Measurements from ENCODE around the gene RPTOR. TPM values are rescaled to one million over a fixed set of nuclear protein-coding genes. Genes with fewer than 3 reads are reported as not detected.

RPTOR gene
- polyA plus RNA-seq, 12 donors = 16.0 to 34.1 (median 21.6) TPM; not detected in 1

DNA sequence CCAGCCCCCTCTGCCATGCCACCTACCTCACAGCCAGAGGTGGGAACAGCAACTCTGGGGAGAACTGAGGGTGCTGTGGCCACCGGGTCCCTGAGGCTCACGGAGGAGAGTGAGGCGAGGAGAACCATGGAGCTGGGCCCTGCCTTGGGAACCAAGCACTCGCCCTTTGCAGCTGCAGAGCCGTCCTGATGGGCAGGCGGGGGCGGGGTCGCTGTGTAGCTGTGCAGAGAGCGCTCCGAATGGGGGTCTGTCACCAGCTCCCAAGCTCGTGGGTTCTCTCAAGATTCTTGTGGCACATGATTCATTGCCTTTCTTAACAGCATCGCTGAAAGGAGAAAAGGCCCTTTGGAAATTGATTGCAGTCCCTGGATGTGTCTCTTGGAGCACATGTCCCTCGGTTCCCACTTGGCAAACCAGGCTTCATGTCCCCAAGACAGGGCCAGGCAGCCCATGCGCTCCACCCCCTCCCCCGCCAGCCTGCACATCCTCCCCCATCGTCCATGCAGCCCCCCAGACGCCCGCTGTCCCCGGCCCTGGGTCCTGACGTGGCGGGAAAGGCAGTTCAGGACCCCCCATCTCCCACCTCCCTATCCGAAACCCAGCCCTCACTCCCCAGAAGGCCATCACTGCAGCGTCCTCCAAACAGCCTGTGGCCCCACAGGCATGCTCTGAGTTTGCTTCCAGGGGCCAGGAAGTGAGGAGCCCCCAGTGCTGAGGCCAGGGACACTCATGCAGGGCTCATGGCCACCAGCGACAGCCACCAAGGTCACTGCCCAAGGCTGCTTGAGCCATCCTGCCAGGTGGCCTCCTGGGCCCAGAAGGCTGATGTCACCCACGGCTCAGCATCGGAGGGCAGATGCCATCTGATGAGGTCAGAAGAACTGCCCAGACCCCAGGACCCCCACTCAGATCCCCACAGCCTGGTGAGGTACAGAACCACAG, 426.4 kb downstream of the RPTOR start:
- no peak for DNase-seq

DNA sequence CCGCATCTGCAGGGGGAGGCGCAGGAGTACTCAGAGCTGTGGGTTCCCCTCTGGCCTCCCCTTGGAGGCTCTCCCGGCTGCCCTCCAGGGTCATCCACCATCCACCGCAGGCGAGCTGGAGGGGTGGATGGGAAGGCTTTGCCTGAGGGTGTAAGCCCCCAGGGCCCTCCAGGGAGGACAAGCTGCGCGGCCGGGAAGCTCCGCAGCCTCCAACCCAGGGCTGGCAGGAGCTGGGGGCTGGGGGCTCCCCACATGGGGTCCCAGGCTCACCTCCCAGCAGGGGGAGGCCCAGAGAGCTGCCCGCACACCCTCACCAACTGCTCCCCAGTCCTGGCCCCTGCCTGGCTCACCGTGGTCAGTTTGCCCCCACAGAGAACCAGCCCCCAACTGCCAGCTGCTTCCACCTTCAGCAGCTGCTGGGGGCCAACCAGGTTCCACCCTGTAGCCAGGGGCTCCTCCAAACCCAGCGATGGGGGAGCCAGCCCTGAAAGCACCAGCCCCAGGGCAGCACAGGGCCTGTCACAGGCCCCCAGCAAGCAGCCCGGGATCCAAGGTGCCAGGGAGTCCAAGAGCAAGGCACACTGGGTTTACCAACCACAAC, 427.2 kb downstream of the RPTOR start:
- no peak for DNase-seq

GRCh38 chr17:80976701-80977100, 432.1 kb downstream of the RPTOR start:
- no peak for DNase-seq

DNA sequence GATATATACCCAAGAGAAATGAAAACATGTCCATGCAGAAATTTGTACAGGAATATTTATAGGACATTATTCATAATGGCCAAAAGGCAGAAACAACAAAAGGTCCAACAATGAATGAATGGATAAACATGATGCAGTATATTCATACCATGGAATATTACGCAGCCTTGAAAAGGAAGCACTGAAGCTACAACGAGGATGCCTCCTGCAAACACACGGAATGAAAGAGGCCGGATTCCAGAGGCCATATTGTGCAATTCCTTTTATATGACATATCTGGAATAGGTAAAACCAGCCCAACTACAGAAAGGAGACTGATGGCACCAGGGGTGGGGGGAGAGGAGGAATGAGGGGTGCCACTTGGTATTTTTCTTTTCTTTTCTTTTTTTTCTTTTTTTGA, 432.5 kb downstream of the RPTOR start:
- DNase-seq = no peak

DNA sequence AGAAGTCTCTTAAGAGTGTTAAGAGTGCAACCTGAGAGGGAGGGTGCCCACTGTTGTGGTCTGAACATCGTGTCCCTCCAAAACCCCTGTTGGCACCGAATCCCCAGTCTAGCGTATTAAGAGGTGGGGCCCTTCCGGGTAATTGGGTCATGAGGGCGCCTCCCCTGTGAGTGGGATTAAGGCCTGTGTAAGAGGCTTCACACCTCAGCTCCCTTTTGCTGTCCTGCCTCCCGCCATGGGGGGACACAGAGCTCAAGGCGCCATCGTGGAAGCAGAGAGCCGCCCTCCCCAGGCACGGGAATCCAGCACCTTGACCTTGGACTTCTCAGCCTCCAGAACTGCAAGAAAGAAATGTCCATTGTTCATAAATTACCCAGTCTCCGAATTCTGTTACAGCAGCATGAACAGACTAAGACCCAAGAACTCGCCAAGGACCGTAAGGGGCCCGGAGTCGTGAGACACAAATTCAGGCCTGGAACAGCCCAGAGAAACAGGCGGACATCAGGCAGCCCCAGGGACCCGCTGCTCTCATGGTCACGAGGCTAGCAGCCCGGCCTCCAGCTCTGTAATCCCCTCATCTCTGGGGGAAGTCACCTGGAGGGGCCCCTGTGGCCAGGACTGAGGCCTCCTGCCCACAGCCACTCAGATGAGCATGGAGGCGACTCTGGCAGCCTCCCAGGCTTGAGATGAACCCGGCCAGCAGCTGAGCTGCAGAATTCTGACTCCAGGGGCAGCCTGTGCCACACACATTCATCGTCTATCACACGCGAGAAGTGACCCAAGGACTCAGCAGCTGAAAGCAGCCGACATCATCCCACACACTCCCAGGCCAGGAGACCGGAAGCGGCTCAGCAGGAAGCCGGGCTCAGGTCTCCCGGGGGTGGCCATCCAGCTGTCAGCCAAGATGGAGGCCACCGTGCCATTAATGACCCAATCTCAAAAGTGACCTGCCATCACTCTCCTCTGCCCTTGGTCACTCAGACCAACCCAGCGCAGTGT, 434.2 kb downstream of the RPTOR start:
- no peak for DNase-seq

- no peak for DNase-seq
Observed at GRCh38 chr17:80979547-80980378, 435.1 kb downstream of the RPTOR start.

GRCh38 chr17:80980397-80981061, 435.9 kb downstream of the RPTOR start:
- DNase-seq = no peak

DNA sequence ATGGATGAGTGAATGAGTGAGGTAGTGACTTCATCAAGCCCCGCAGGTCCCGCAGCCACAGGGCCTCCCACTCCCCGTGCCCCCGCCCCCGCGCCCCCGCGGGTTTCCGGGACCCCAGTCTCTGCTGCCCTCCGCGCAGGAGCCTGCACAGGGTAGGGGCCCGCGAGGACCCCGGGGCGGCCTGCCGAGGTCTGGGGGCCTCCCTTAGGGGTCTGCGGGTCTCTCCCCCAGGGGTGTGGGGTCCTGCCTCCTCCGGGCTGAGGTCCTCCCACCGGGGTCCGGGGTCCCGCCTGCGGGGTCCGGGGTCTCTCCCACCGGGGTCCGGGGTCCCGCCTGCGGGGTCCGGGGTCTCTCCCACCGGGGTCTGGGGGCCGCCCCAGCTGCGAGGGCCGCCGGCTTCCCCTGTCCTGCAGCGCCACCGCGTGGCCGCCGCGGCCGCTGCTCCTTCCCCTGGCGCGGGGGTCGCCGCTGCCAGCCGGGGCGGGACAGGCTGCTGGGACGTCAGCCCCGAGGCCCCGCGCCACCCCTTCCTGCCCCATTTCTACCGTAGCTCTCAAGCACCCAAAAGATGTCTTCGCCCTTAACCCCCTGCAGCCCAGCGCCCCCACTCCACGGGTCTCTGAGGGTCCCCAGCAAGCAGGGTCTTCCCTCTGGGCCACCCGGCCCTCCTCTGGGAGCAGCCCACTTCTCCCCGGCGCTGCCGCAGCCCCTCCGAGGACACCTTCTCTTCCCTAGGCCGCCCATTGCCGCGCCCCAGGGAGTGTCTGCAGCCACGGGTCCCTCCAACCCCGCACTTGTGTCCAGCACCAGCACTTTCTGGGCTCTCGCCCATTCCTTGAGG, 436.6 kb downstream of the RPTOR start:
- DNase-seq = no peak

GRCh38 chr17:80981929-80982425, 437.3 kb downstream of the RPTOR start:
- no peak for DNase-seq

GRCh38 chr17:80982426-80982974, 437.9 kb downstream of the RPTOR start:
- no peak for DNase-seq

DNA sequence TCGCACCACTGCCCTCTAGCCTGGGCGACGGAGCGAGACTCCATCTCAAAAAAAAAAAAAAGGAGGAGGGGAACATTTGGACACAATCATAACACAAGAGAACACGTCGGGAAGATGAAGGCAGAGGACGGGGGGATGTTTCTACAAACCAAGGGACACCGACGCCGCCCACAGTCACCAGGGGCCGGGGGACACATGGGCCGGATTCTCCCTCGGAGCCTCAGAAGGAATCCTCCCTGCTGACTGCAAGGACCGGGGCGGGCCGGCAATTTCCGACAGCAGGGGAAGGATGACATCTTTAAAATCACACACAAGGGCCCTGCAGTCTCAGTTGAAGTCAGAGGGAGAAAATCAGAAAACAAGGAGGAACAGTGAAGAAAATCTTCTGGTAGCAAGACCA, 438.9 kb downstream of the RPTOR start:
- no peak for DNase-seq

DNA sequence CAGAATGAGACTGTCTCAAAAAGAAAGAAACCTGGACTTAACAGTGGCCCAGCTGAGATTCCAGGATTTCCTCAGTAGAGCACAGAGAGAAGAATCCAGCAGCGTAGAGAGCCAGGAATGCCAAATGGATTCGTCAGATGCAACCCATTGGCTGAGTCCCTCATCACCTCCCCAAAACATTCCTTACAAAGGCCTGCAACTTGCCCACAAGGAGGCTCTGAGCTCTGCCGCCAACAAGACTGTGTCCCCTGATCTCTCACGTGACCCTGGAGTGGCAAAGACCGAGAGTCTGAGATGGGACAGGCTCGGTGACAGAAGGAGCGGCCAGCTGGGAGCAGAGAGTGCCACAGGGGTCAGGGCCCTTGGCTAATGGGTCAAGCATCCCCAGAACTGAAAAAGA, 440.1 kb downstream of the RPTOR start:
- DNase-seq = no peak

GRCh38 chr17:80986046-80986445, 441.4 kb downstream of the RPTOR start:
- no peak for DNase-seq

- DNase-seq = no peak
Observed at GRCh38 chr17:80986816-80987475, 442.3 kb downstream of the RPTOR start.

DNA sequence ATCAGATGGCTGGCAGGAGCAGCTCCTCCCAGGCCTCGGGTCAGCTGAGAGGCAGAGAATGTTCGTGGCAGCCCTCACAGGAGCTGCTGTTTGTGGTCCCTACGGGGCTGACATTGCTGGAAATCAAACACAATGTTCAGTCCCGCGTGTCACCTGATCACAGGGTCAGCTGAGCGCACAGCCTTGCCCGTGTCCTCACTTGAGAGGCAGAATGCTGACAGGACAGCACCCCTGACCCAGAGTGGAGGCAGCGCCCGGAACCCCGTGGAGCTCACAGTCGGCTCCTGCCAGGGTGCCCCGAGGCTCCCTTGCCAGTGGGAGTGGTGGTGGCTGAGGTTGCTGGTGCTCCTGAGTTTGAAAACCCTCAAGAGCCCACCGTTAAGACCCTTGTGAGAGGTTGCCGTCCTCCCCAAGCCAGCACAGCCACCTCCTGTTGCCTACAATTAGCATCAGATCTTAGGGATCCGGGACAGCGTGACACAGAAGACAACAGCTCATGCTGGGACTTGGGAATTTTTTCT, 443.4 kb downstream of the RPTOR start:
- no peak for DNase-seq

DNA sequence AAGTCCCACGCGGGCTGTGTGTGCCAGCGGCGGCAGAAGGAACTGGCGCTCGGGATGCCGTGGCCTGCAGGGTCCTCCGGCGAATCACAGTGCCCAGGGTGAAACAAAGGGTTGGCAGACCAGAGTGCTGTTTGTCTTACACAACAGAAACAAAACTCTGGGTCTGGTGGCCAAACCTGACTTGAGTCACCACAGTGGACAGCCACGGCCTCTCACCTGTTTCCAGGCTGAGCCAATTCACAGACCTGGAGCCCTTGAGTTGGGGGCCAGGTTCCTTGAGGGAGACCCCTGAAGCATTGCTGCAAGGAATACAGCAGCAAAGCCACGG, 444.9 kb downstream of the RPTOR start:
- DNase-seq = no peak

GRCh38 chr17:80990921-80991644, 446.4 kb downstream of the RPTOR start:
- DNase-seq = no peak

GRCh38 chr17:80991645-80992076, 447.0 kb downstream of the RPTOR start, which contains the start of gene CHMP6:
TSS of gene CHMP6 (plus strand) at chr17:80991841. CDS start at chr17:80991919, 78 bp downstream.
- DNase-seq = peak; percentile 71

Data from muscle of arm (tissue), 12 donors.